NK-92 (cell line): Measurements from ENCODE around the gene FOXP3.

Experiments used
- DNase-seq: peaks from one replicate; lab custom pipeline; 2025; ENCODE audit not compliant: unreplicated experiment; lab: John Stamatoyannopoulos, UW

Gene FOXP3

GRCh38 chrX:49276207-49276606 is 11.7 kb upstream of the FOXP3 start:
- DNase-seq = no peak

DNA sequence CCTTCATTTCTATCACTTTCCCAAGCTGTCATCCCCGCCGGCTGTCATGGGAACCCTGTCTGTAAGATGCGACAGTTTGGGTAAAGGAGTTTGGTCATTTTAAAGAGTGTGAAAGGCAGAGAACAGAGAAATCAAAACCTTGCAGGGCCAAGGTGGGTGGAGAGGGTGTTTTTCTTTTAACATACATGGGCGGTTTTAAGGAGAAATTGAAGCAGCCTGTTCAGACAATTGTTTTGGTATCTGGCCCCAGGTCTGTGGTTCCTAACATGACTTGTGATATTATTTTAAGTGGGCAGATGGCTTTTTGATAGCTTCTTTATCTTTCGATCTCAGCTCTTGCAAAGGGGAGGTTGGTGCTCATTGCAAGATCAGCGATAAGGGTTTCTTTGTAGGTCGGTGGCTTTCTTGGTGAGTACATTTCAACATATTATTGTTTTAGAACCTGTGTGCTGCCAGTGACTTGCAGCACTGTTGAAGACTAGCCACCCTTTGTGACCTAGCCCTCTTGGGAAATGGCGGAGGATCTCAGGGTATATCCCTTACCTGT is 8.7 kb upstream of the FOXP3 start:
- DNase-seq = no peak

DNA sequence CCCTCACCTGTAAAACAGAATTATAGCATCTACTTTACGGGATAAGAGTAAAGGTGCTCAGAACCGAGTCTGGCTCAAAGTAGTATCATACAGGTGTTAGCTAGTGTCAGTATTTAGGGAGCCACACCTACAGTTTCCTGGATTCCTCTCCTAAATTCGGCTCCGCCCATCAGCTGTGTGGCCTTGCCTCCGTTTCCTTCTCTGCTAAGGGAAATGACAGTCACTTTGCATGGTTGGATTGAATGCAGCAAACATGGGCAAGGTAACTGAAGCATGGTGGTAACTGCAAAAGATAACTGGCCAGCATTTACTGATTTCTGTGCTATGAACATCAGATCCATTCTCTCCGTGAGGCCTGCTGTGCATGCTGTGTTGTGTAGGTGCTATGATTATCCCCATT is 7.9 kb upstream of the FOXP3 start:
- no peak for DNase-seq

DNA sequence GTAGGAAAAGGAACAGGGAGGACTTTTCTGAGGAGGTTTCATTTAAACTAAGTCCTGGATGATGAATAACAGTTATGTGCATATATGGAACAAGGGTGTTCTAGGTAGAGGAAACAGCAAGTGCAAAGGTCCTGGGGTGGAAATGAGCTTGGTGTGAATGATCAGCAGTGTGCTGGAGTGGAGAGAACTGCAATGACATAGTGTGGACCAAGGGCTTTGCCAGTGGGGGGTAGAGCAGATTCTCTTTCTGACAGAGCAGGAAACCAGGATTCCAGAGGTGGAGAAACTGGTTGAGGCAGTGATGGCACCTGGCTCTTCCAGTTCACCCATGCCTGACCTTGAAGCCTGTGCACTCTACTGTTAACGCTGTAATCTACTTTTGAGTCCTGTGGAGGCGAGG is 6.8 kb upstream of the FOXP3 start:
- no peak for DNase-seq

DNA sequence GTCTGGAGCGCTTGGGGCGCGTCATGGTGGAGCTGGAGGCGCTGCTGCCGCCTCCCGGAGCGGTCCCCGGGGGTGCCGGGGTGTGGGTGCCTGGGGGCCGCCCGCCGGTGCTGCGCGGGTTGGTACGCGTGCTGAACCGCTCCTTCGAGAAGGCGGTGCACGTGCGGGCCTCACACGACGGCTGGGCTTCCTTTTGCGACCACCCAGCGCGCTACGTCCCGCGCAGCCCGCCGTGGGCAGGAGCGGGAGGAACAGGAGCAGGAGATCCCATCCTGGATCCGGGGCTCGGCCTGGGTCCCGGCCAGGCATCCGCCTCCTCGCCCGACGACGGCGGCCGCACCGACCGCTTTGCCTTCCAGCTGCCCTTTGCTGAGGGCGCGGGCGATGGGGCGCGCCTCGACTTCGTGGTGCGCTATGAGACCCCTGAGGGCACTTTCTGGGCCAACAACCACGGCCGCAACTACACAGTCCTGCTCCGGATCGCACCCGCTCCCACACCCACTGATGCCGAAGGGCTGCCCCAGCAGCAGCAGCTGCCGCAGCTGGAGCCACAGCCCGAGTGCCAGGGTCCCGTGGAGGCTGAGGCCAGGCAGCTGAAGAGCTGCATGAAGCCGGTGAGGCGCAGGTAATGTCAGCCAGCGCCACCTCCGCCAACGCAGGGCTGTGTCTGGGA is 5.9 kb upstream of the FOXP3 start:
- DNase-seq = no peak

DNA sequence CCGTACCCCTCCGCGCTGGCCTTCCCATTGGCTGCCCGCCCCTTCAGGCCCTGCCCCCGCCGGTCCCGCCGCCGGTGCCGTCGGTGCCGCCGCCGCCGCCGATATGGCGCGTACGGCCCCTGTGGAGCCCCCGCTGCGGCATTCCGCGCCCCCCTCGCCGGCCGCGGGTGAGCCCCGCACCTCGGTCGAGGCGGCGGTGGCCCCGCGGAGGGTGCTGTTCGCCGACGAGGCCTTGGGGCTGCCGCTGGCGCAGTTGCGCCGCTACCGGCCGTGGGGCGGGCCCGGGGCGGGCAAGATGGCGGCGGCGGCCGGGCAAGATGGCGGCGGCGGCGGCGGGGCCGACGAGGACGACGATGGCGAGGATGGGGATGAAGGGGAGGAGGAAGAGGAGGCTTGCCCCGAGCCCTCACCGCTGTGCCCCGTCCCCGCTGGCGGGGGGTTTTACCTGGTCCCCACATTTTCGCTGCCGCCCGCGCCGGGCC is 5.3 kb upstream of the FOXP3 start, which contains the start of gene PPP1R3F:
TSS of gene PPP1R3F (plus strand) at position 27 of the 482 bp plus-strand sequence. CDS start at position 104, 77 bp downstream.
- DNase-seq = no peak

DNA sequence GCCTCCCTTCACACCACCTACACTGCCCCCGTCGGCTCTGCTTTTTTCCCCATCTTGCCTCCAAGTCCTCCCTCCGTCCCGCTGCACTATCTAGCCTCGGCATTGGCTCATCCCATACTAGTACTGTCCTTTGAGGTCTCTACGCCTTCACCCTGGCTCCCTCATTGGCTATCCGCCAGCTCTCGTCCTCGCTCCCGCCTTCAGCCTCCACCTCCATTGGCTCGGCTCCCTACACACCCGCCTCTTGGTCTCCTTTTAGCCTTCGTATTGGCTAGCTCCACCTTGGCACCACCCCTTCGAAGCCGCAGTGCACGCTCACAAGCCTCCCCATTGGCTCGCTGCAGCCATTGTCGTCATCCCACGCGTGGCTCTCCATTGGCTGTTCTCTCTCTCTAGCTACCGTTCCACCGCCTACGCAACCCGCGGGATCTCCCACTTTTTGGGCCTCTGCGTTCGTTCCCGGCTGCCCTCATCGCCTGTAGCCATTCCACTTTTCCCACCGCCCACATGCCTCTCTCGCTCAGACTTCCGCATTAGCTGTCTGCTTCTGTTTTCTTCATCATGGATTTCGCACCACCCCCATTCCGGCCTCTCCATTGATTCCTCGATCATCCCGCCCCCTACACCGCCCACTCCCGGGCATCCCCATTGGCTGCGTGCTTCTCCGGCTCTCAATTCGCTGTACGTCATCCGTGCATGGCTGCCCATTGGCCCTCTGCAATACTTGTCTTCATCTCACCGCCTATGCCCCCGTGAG is 4.7 kb upstream of the FOXP3 start:
- peak; percentile 68 for DNase-seq

GRCh38 chrX:49268702-49269009 is 4.1 kb upstream of the FOXP3 start:
- no peak for DNase-seq

DNA sequence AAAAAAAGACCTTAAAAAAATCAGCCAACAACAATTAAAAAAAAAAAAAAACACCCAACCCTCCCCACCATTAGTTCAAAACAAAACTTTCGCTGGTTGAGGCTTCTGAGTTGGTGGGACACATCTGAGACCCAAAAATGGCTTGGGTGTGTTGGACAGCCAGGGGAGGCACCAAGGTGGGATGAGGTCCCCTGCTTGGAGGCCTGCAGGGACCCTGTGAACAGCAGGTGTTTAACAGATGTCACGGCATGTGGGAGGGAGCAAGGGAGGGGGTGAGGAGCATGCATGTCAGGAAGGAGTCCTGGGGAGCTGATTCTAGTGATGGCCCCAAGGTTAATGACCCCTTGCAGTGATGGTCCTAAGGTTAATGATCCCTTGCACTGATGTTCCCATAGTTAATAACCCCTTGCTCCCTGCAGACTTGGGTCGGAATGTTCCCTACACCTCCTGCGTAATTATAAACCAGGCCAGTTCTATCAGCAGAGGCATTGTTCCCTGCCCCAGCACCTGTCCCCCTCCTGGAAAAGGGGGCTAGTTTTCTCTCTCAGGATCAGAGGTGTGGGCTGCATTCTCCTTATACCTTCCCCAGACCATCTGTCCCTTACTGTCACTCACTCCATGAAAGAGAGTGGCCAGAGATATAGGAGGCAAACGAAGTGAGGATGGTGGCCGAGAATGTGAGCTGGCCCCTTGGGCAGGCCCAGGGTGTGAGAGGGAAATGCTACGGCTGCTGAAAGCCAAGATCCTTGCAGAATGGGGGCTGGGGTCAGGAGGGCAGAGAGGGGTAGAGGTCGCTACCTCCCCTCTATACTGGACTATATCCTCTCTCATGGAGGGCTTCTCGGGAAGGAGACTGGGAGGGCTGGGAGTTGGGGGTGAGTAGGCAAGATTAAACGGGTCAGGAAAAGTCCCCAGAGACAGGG is 2.3 kb upstream of the FOXP3 start:
- no peak for DNase-seq

DNA sequence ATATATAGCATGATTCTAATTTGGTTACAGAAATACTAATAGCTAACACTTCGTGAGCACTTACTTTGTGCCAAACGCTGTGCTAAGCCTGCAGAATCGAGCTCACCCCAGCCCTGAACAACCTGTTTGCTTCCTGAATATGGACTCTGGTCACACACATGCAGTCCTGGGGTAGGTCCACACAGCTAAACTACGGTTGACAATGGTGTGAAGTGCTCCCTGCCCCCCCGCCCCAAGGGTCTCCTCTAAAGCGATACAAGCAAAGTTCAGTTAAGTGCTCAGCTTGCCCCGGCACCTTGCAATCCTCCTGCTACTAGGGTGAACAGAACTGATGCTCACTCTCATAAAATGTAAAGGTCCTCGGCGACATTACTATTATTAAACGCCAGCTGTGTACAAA is 879 bp downstream of the FOXP3 start:
- no peak for DNase-seq

DNA sequence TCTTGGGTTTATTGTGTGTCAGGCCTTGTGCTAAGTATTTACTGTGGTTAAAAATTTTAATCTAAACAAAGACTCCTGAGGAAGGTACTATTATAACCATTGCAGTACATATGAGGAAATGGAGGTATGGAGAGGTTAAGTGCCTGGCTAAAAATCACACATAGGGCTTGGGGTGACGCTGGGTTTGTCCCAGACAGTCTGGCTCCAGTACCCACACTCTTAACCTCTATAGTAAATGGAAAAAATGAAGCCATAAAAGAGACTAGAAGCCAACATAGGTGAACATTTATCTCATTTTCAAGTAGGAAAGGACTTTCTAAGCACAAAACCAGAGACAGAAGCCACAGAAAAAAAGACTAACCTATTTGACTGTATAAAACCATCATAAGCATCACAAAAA is 1.9 kb downstream of the FOXP3 start:
- no peak for DNase-seq

- no peak for DNase-seq
Observed at GRCh38 chrX:49260221-49260985, 4.1 kb downstream of the FOXP3 start.

DNA sequence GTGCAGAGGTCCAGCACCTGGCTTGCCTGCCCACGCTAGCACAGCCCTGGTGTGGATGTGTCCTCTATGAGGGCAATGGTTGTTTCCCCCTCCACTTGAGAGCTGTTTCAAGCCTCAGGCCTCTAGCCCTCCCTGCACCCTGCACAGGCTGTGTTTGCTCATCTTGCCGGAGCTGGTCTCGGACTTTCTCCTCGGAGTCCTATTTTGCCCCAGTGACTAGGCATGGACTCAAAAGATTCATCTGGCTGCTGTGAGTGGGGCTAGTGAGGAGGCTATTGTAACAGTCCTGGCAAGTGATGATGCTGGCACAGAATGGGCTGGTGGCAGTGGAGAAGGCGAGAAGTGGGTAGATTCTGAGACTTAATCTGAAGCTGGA is 5.8 kb downstream of the FOXP3 start:
- no peak for DNase-seq

DNA sequence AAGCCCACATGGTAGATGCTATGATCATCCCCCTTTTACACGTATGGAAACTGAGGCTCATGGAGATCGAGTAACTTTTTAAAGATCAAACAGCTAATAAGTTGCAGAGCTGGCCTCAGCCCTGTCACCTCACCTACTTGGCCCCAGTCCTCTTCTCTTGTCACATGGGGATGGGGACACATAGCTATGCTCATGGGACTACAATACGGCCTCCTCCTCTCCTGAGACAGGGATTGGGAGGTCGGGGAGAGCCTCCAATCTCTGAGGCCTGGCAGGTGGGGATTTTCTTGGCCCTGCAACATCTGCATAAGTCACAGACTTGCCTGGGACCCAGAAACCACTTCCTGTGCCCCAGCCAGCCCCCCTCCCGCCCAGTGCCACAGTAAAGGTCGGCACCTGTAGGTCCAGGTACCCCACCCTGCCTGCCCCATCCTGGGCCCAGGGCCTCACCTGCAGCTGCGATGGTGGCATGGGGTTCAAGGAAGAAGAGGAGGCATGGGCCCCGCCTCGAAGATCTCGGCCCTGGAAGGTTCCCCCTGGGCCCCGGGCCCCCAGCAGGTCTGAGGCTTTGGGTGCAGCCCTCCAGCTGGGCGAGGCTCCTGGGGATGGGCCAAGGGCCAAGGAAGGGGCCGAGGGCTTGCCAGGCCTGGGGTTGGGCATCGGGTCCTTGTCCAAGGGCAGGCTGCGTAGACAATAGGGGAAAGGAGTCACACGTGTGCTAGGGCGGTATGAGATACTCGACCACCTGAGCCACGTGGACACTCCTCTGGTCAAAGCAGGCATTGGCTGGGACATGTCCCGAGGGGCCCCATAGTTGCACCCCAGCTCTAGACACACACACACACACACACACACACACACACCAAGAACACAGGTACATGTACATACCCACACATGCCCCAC is 6.4 kb downstream of the FOXP3 start:
- no peak for DNase-seq

DNA sequence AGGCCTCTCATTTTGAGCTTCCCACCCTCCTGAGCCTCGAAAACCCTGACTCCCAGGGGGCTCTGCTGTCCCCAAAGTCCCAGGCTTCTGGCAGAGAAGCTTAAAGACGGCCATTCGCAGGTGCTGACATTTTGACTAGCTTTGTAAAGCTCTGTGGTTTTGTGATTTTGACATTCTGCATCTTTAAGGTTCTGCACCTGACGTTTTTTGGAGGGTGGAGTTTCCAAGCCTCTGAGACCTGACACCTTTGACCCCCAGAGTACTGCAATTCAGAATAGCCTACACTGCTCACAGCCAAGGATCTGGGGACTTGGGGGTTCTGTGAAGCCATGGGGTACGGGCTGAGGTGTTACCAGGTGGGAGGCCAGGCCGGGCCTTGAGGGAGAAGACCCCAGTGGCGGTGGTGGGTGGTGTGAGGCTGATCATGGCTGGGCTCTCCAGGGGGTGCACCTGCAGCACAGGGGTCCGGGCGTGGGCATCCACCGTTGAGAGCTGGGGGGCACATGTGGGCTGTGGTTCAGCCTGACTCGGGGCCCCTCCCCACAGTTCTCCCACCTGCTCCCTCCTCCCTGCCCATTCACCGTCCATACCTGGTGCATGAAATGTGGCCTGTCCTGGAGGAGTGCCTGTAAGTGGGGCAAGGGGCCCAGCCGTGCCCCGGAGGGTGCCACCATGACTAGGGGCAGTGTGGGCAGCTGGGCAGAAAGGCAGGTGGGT is 7.3 kb downstream of the FOXP3 start:
- no peak for DNase-seq

- no peak for DNase-seq
Observed at GRCh38 chrX:49256268-49256995, 8.1 kb downstream of the FOXP3 start.

GRCh38 chrX:49254639-49255038 is 9.9 kb downstream of the FOXP3 start:
- no peak for DNase-seq

- DNase-seq = no peak
Observed at GRCh38 chrX:49251325-49251724, 13.2 kb downstream of the FOXP3 start.
